DOHH2 (cell line): ENCODE measurements around the gene CXCR1.

Experiments used
- CTCF ChIP-seq: fragments of 200-600 bp; sonication (generic); IDR thresholded peaks from one replicate; pipeline ENCODE4 v1.5.1; 2014; ENCODE audit warnings: antibody characterized with exemption, mild to moderate bottlenecking, low read depth, low read length; ENCODE audit not compliant: poor library complexity, severe bottlenecking
- EZH2phosphoT487 ChIP-seq: fragments of 200-600 bp; sonication (generic); IDR thresholded peaks from 2 replicates; pipeline ENCODE4 v1.6.1; 2017; ENCODE audit warnings: borderline replicate concordance, mild to moderate bottlenecking, antibody characterized with exemption, low read length, moderate library complexity, mixed read lengths

- TF ChIP-seq CTCF = no peak
- no peak for TF ChIP-seq EZH2phosphoT487
These were observed 37.8 kb downstream of the CXCR1 start for GRCh38 chr2:218128781-218129457.
